ENCODE data around the gene HILPDA. TPM values are rescaled to one million over a fixed set of nuclear protein-coding genes. Genes with fewer than 3 reads are reported as not detected.
A peak's percentile ranks its signal among the peaks of the same experiment; 100 is the strongest.
"Not testable (repeated sequence)": the region's sequence is repeated elsewhere in the genome, so short reads cannot be mapped to it uniquely, and the experiment has no call there.

HILPDA gene
- polyA plus RNA-seq, 1 donor from 2014 or later: 16.6 TPM

DNA sequence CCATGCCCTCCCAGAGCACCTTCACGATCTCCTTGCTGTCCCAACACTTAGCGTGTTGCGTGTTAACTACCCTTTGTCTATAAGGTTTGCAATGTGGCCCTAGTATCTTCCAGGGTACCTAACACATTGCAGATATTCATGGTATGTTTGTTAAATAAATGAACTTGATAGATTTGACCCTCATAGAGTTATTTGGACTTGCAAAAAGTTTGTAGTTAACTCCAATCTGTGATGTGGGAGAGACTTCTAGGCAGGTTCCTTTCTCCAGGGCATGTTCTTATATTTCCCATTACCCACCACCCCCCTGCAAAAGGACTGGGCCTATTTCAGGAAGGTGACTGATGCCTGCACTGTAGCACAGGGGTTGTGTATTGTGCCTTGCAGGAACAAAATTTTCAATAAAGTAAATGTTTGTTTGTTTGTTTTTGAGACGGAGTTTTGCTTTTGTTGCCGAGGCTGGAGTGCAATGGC lies 612 bp downstream of the HILPDA start:
- TF ChIP-seq TAF1 (IDR thresholded peaks at IDR 0.05; ENCODE audit: low read depth): no peak
- peak; percentile 10 for TF ChIP-seq MXI1 (conservative IDR thresholded peaks at IDR 0.05; ENCODE audit: poor library complexity, severe bottlenecking)
- no peak for TF ChIP-seq RAD21 (conservative IDR thresholded peaks at IDR 0.05)
- no peak for TF ChIP-seq REST (IDR thresholded peaks at IDR 0.05; ENCODE audit: borderline replicate concordance)
- TF ChIP-seq, protein P1, sequence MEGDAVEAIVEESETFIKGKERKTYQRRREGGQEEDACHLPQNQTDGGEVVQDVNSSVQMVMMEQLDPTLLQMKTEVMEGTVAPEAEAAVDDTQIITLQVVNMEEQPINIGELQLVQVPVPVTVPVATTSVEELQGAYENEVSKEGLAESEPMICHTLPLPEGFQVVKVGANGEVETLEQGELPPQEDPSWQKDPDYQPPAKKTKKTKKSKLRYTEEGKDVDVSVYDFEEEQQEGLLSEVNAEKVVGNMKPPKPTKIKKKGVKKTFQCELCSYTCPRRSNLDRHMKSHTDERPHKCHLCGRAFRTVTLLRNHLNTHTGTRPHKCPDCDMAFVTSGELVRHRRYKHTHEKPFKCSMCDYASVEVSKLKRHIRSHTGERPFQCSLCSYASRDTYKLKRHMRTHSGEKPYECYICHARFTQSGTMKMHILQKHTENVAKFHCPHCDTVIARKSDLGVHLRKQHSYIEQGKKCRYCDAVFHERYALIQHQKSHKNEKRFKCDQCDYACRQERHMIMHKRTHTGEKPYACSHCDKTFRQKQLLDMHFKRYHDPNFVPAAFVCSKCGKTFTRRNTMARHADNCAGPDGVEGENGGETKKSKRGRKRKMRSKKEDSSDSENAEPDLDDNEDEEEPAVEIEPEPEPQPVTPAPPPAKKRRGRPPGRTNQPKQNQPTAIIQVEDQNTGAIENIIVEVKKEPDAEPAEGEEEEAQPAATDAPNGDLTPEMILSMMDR (IDR thresholded peaks at IDR 0.05; ENCODE audit: poor library complexity, severe bottlenecking): no peak
- no peak for TF ChIP-seq EP300 (conservative IDR thresholded peaks at IDR 0.05; ENCODE audit: poor library complexity, severe bottlenecking)
- Histone ChIP-seq H3K79me2 (replicated peaks; ENCODE audit: insufficient read depth, low read length) (peaks cover 18% of the 10 kb centered on the region), H2AFZ (ENCODE audit: low read depth, low read length) (peak overlapping the region; percentile 80), H3K9me3 (ENCODE audit: low read length) (no peaks in the 10 kb centered on the region), H3K4me3 (ENCODE audit: low read length) (peak overlapping the region; percentile 99), H3F3A (ENCODE audit: insufficient read depth, low read length, poor library complexity, severe bottlenecking) (no peaks in the 10 kb centered on the region), H3K9me2 (ENCODE audit: insufficient read depth, low read length) (no peaks in the 10 kb centered on the region), H3K27ac (ENCODE audit: low read length) (no peak overlapping the region), H3K9ac (ENCODE audit: low read length) (peak overlapping the region; percentile 75), H4K20me1 (ENCODE audit: insufficient read depth) (no peaks in the 10 kb centered on the region), H3K36me3 (ENCODE audit: insufficient read depth, low read length) (no peaks in the 10 kb centered on the region), H3K4me2 (ENCODE audit: low read length) (peak overlapping the region; percentile 52), H3K27me3 (ENCODE audit: insufficient read depth, low read depth, low read length) (no peaks in the 10 kb centered on the region)

- not testable (repeated sequence) for H3K4me2 ChIP-seq (ENCODE audit: low read length); H3K9me2 ChIP-seq (ENCODE audit: insufficient read depth, low read length); H3K36me3 ChIP-seq (ENCODE audit: insufficient read depth, low read length); H3K9me3 ChIP-seq (ENCODE audit: low read length); H2AFZ ChIP-seq (ENCODE audit: low read depth, low read length); H3F3A ChIP-seq (ENCODE audit: insufficient read depth, low read length, poor library complexity, severe bottlenecking); H4K20me1 ChIP-seq (ENCODE audit: insufficient read depth); H3K27me3 ChIP-seq (ENCODE audit: insufficient read depth, low read depth, low read length); H3K27ac ChIP-seq (ENCODE audit: low read length); H3K9ac ChIP-seq (ENCODE audit: low read length)
- Histone ChIP-seq H3K4me3 (ENCODE audit: low read length) (peak overlapping the region; percentile 99), H3K79me2 (replicated peaks; ENCODE audit: insufficient read depth, low read length) (peaks cover 18% of the 10 kb centered on the region)
Observed at GRCh38 chr7:128457385-128457784, 1.7 kb downstream of the HILPDA start.

- Histone ChIP-seq H3K4me2 (ENCODE audit: low read length) (no peak overlapping the region), H3K4me3 (ENCODE audit: low read length) (no peak overlapping the region), H3F3A (ENCODE audit: insufficient read depth, low read length, poor library complexity, severe bottlenecking) (no peaks in the 10 kb centered on the region), H3K27ac (ENCODE audit: low read length) (no peak overlapping the region), H3K27me3 (ENCODE audit: insufficient read depth, low read depth, low read length) (no peaks in the 10 kb centered on the region), H3K9me3 (ENCODE audit: low read length) (no peaks in the 10 kb centered on the region), H3K9me2 (ENCODE audit: insufficient read depth, low read length) (no peaks in the 10 kb centered on the region), H3K9ac (ENCODE audit: low read length) (no peak overlapping the region), H3K79me2 (replicated peaks; ENCODE audit: insufficient read depth, low read length) (peaks cover 18% of the 10 kb centered on the region), H4K20me1 (ENCODE audit: insufficient read depth) (no peaks in the 10 kb centered on the region), H2AFZ (ENCODE audit: low read depth, low read length) (no peak overlapping the region), H3K36me3 (ENCODE audit: insufficient read depth, low read length) (no peaks in the 10 kb centered on the region)
- no peak for TF ChIP-seq MXI1 (conservative IDR thresholded peaks at IDR 0.05; ENCODE audit: poor library complexity, severe bottlenecking)
- TF ChIP-seq, protein P1 (IDR thresholded peaks at IDR 0.05; ENCODE audit: poor library complexity, severe bottlenecking): no peak
- no peak for TF ChIP-seq TAF1 (IDR thresholded peaks at IDR 0.05; ENCODE audit: low read depth)
- no peak for TF ChIP-seq EZH2 (IDR thresholded peaks at IDR 0.05; ENCODE audit: borderline replicate concordance, insufficient read depth, low read length, poor library complexity, severe bottlenecking)
- no peak for TF ChIP-seq SMC3 (conservative IDR thresholded peaks at IDR 0.05; ENCODE audit: poor library complexity)
- TF ChIP-seq REST (IDR thresholded peaks at IDR 0.05; ENCODE audit: borderline replicate concordance): no peak
- TF ChIP-seq EP300 (conservative IDR thresholded peaks at IDR 0.05; ENCODE audit: poor library complexity, severe bottlenecking): no peak
- no peak for TF ChIP-seq RAD21 (conservative IDR thresholded peaks at IDR 0.05)
- no peak for TF ChIP-seq POLR2AphosphoS5 (IDR thresholded peaks at IDR 0.05)
Observed at GRCh38 chr7:128458956-128459355, 3.3 kb downstream of the HILPDA start.
